MCF 10A (cell line): ENCODE results near the gene LMO2. TPM values are rescaled to one million over a fixed set of nuclear protein-coding genes. Genes with fewer than 3 reads are reported as not detected.
"Not testable (repeated sequence)": the region's sequence is repeated elsewhere in the genome, so short reads cannot be mapped to it uniquely, and the experiment has no call there.

ENCODE experiments used
- BruUV-seq: library from RNA; stranded (reverse); fragments of 400-500 nt; replicated peaks from 2 replicates; lab custom pipeline; 2021; lab: Mats Ljungman, UMichigan
- CTCF ChIA-PET: fragments of 300-600 bp; sonication (Branson Sonifier 250); formaldehyde crosslinking; extraction: SDS; loops from one replicate; lab custom pipeline; 2021; ENCODE audit warnings: antibody characterized with exemption, inconsistent platforms; lab: Yijun Ruan, JAX
- POLR2A ChIA-PET: fragments of 300-600, 350-650 bp; sonication (Branson Sonifier 250); formaldehyde crosslinking; extraction: SDS; loops from one replicate; lab custom pipeline; 2020; ENCODE audit warnings: antibody characterized with exemption, inconsistent platforms; lab: Yijun Ruan, JAX
- DNase-seq: peaks from one replicate; pipeline ENCODE4 v3.0.0-alpha.2; 2018; ENCODE audit not compliant: unreplicated experiment
- H3K27ac Mint-ChIP-seq: one replicate; pipeline ENCODE4 v1.8.0; 2022; ENCODE audit warnings: mild to moderate bottlenecking, low read depth, mixed read lengths; ENCODE audit not compliant: unreplicated experiment
- H3K27me3 Mint-ChIP-seq: one replicate; pipeline ENCODE4 v1.8.0; 2022; ENCODE audit warnings: mixed read lengths; ENCODE audit not compliant: insufficient read depth, unreplicated experiment
- H3K36me3 Mint-ChIP-seq: one replicate; pipeline ENCODE4 v1.8.0; 2022; ENCODE audit warnings: mild to moderate bottlenecking, moderate library complexity, mixed read lengths; ENCODE audit not compliant: insufficient read depth, unreplicated experiment
- H3K4me1 Mint-ChIP-seq: one replicate; pipeline ENCODE4 v1.8.0; 2022; ENCODE audit warnings: mixed read lengths; ENCODE audit not compliant: insufficient read depth, unreplicated experiment
- H3K4me3 Mint-ChIP-seq: one replicate; pipeline ENCODE4 v1.8.0; 2022; ENCODE audit warnings: mild to moderate bottlenecking, moderate library complexity, mixed read lengths; ENCODE audit not compliant: unreplicated experiment
- H3K9me3 Mint-ChIP-seq: one replicate; pipeline ENCODE4 v1.8.0; 2022; ENCODE audit warnings: mixed read lengths; ENCODE audit not compliant: unreplicated experiment
- CTCF ChIP-seq: fragments of 200-600 bp; IDR thresholded peaks from one replicate; pipeline ENCODE4 v1.8.0; 2022; ENCODE audit warnings: antibody characterized with exemption, mild to moderate bottlenecking; ENCODE audit not compliant: unreplicated experiment
- intact Hi-C: fragments of 100-400 bp; cut with micrococcal nuclease; formaldehyde crosslinking; loops from 2 replicates; pipeline ENCODE4 v1.14.1; 2022
- total RNA-seq: library from RNA; stranded (reverse); gene quantifications from 2 replicates; pipeline ENCODE4 v1.2.3, GENCODE V29; 2022

Gene LMO2
- total RNA-seq, 1 experiment from 2014 or later = 0.89 TPM

DNA sequence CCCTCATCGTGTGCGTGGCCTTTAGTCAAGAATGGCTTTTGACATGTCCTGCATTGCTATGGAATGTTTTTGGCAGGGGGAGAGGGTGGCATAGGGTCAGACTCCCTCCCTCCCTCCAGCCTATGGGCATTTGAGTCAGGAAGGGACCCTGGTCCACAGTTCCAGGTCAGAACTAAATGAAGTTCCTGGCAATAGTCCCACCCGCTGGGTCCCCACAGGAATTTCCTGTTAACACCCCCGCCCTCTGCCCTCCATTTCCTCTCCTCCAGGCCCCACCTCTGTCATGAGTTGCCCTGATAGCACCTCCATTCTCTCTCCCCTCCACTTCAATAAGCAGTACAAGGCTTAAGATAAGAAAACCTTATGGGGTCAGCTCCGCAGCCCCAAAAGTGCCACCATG, 40.8 kb upstream of the LMO2 start:
- no peaks in the 10 kb centered on the region for H3K36me3 Mint-ChIP-seq
- peaks cover 11% of the 10 kb centered on the region for H3K9me3 Mint-ChIP-seq
- no peak for DNase-seq
- H3K27ac Mint-ChIP-seq = no peak overlapping the region
- no peak overlapping the region for H3K4me3 Mint-ChIP-seq
- CTCF ChIA-PET = interaction anchor here (0.5 kb wide), 1 partner anchor 588 kb away, joined by 3 read pairs; no protein-coding TSS in a partner anchor
- no peak for TF ChIP-seq CTCF
- BruUV-seq = no TSS peak
- no peaks in the 10 kb centered on the region for H3K27me3 Mint-ChIP-seq
- POLR2A ChIA-PET = no interaction called here
- intact Hi-C loops = no loop called here
- H3K4me1 Mint-ChIP-seq = peaks cover 12% of the 10 kb centered on the region

GRCh38 chr11:33931739-33932366, 40.0 kb upstream of the LMO2 start:
- peaks cover 11% of the 10 kb centered on the region for H3K9me3 Mint-ChIP-seq
- H3K27me3 Mint-ChIP-seq, H3K4me3 Mint-ChIP-seq, DNase-seq, POLR2A ChIA-PET, H3K27ac Mint-ChIP-seq, intact Hi-C loops, H3K36me3 Mint-ChIP-seq, CTCF ChIA-PET, BruUV-seq: not testable (repeated sequence)
- peaks cover 12% of the 10 kb centered on the region for H3K4me1 Mint-ChIP-seq

- Mint-ChIP-seq H3K36me3 (no peaks in the 10 kb centered on the region), H3K27ac (peak overlapping the region; percentile 25), H3K4me1 (peaks cover 12% of the 10 kb centered on the region), H3K4me3 (no peak overlapping the region), H3K9me3 (peaks cover 11% of the 10 kb centered on the region), H3K27me3 (no peaks in the 10 kb centered on the region)
- DNase-seq = peak; percentile 23
- no peak for TF ChIP-seq CTCF
- CTCF ChIA-PET = no interaction called here
- POLR2A ChIA-PET = interaction anchor here (0.5 to 0.8 kb wide), 2 partner anchors 18 to 50 kb away, joined by 3 read pairs; no protein-coding TSS in a partner anchor
- intact Hi-C loops = no loop called here
- BruUV-seq = no TSS peak
Measured at GRCh38 chr11:33931067-33931466, 39.2 kb upstream of the LMO2 start.

GRCh38 chr11:33930317-33931021, 38.6 kb upstream of the LMO2 start:
- BruUV-seq = no TSS peak
- intact Hi-C loops = no loop called here
- no peak for TF ChIP-seq CTCF

More at GRCh38 chr11:33930317-33931021, 38.6 kb upstream of the LMO2 start:
- CTCF ChIA-PET = interaction anchor here (0.9 to 1.0 kb wide), 2 partner anchors 13 to 41 kb away, joined by 3 to 5 read pairs; no protein-coding TSS in a partner anchor
- DNase-seq = peak; percentile 77
- H3K36me3 Mint-ChIP-seq = no peaks in the 10 kb centered on the region
- no peaks in the 10 kb centered on the region for H3K27me3 Mint-ChIP-seq
- H3K4me3 Mint-ChIP-seq = no peak overlapping the region
- POLR2A ChIA-PET = interaction anchor here (0.5 to 1.1 kb wide), 4 partner anchors 18 to 96 kb away, joined by 3 read pairs; no protein-coding TSS in a partner anchor
- H3K9me3 Mint-ChIP-seq = peaks cover 11% of the 10 kb centered on the region
- H3K27ac Mint-ChIP-seq = no peak overlapping the region
- H3K4me1 Mint-ChIP-seq = peaks cover 12% of the 10 kb centered on the region
